ACC112 (cell line): ENCODE measurements around the gene CCDC187.

Source experiments
- H2AFZ ChIP-seq: fragments of 200-600 bp; sonication (generic); one replicate; pipeline ENCODE4 v1.6.0; 2017; ENCODE audit warnings: antibody characterized with exemption, low read length; ENCODE audit not compliant: unreplicated experiment
- H3K27ac ChIP-seq: fragments of 200-600 bp; sonication (generic); 2 replicates; pipeline ENCODE4 v1.5.1; 2014; ENCODE audit warnings: low read depth, mild to moderate bottlenecking, antibody characterized with exemption, low read length, moderate library complexity
- H3K27me3 ChIP-seq: fragments of 200-600 bp; sonication (generic); 2 replicates; pipeline ENCODE4 v1.6.1; 2014; ENCODE audit warnings: mild to moderate bottlenecking, antibody characterized with exemption, low read length, moderate library complexity, mixed read lengths; ENCODE audit not compliant: insufficient read depth
- H3K36me3 ChIP-seq: fragments of 200-600 bp; sonication (generic); 2 replicates; pipeline ENCODE4 v1.6.1; 2016; ENCODE audit warnings: mild to moderate bottlenecking, antibody characterized with exemption, low read length, moderate library complexity, mixed read lengths; ENCODE audit not compliant: insufficient read depth
- H3K4me1 ChIP-seq: fragments of 200-600 bp; sonication (generic); one replicate; pipeline ENCODE4 v1.6.1; 2016; ENCODE audit warnings: low read length, mixed read lengths; ENCODE audit not compliant: insufficient read depth, unreplicated experiment, control insufficient read depth
- H3K4me3 ChIP-seq: fragments of 200-600 bp; sonication (generic); 2 replicates; pipeline ENCODE4 v1.5.1; 2014; ENCODE audit warnings: mild to moderate bottlenecking, low read depth, low read length
- H3K79me2 ChIP-seq: fragments of 200-600 bp; sonication (generic); one replicate; pipeline ENCODE4 v1.6.0; 2016; ENCODE audit warnings: low read length; ENCODE audit not compliant: control insufficient read depth, unreplicated experiment, insufficient read depth

Gene CCDC187

GRCh38 chr9:136281421-136282271 lies 22.2 kb downstream of the CCDC187 start:
- Histone ChIP-seq H3K27me3 (peaks cover 24% of the 10 kb centered on the region; the same call in 1 of the 2 replicates), H3K27ac (no peak overlapping the region), H3K79me2 (no peaks in the 10 kb centered on the region), H3K36me3 (no peaks in the 10 kb centered on the region), H2AFZ (no peak overlapping the region), H3K4me1 (no peaks in the 10 kb centered on the region), H3K4me3 (no peak overlapping the region)

- Histone ChIP-seq H3K27me3 (peaks cover 33% of the 10 kb centered on the region), H3K79me2 (no peaks in the 10 kb centered on the region), H3K27ac (no peak overlapping the region)
Observed at GRCh38 chr9:136280535-136281315, 23.2 kb downstream of the CCDC187 start.

DNA sequence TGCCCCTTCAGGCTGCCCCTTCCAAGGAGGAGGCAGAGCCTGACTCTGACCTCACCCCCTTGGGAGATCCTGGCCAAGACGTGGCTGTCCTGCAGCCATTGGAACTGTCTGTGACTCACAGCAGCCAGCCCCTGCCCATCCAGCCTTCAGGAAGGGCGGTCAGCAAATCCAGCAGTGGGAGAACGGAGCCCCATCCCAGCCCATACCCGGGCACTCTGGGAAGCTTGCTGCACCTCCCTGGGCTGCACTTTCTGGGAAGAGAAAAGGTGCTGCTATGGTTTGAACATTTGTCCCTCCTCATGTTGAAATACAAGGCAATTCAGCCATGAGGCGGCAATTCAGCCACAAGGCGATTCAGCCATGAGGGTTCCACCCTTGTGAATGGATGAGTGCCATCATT lies 24.4 kb downstream of the CCDC187 start:
- Histone ChIP-seq H3K27me3 (peaks cover 46% of the 10 kb centered on the region), H3K4me3 (no peak overlapping the region), H3K4me1 (no peaks in the 10 kb centered on the region), H3K36me3 (no peaks in the 10 kb centered on the region), H3K27ac (no peak overlapping the region), H2AFZ (no peak overlapping the region), H3K79me2 (no peaks in the 10 kb centered on the region)

More at GRCh38 chr9:136280535-136281315, 23.2 kb downstream of the CCDC187 start:
- H2AFZ ChIP-seq: no peak overlapping the region
- H3K36me3 ChIP-seq: no peaks in the 10 kb centered on the region
- no peak overlapping the region for H3K4me3 ChIP-seq
- no peaks in the 10 kb centered on the region for H3K4me1 ChIP-seq

DNA sequence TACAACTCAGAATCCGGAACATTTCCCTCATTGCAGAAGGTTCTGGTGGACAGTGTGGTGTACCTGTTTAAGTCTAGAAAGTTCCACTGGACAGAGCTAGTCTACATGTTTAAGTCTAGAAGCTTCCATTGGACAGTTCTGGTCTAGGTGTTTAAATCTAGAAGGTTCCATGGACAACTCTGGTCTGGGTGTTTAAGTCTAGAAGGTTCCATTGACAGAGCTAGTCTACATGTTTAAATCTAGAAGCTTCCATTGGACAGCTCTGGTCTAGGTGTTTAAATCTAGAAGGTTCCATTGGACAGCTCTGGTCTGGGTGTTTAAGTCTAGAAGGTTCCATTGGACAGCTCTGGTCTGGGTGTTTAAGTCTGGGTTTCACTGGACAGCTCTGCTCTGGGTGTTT lies 25.0 kb downstream of the CCDC187 start:
- Histone ChIP-seq H3K4me3 (no peak overlapping the region), H3K27me3 (peaks cover 52% of the 10 kb centered on the region), H2AFZ (no peak overlapping the region)

DNA sequence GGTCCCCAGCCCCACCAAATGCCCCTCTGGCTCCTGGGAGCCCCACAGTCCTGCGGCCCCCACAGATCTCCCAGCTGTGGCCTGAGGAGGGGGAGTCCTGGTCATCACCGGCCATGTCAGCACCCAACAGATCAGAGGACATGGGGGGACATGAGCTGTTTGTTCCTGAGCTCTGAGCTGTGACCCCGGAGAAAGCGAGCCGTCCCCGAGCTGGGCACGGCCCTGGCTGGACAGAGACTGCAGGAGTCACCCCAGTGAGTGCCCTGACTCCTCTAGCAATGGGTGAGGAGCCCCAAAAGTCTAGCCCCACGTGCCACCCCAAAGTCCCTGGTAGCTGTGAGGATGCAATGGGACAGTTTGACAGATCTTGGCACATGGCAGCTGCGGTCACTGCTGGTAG lies 25.7 kb downstream of the CCDC187 start:
- Histone ChIP-seq H3K79me2 (no peaks in the 10 kb centered on the region), H3K36me3 (no peaks in the 10 kb centered on the region), H3K27me3 (peaks cover 58% of the 10 kb centered on the region), H3K4me3 (no peak overlapping the region), H3K4me1 (no peaks in the 10 kb centered on the region), H3K27ac (no peak overlapping the region), H2AFZ (no peak overlapping the region)

More for the DNA sequence above, 25.0 kb downstream of the CCDC187 start:
- no peaks in the 10 kb centered on the region for H3K79me2 ChIP-seq
- no peak overlapping the region for H3K27ac ChIP-seq
- no peaks in the 10 kb centered on the region for H3K4me1 ChIP-seq
- no peaks in the 10 kb centered on the region for H3K36me3 ChIP-seq

GRCh38 chr9:136277746-136278145 lies 26.1 kb downstream of the CCDC187 start:
- Histone ChIP-seq H2AFZ (no peak overlapping the region), H3K27ac (no peak overlapping the region), H3K4me3 (no peak overlapping the region), H3K79me2 (no peaks in the 10 kb centered on the region), H3K36me3 (no peaks in the 10 kb centered on the region), H3K4me1 (no peaks in the 10 kb centered on the region), H3K27me3 (peaks cover 58% of the 10 kb centered on the region)

GRCh38 chr9:136276716-136277115 lies 27.2 kb downstream of the CCDC187 start:
- peaks cover 58% of the 10 kb centered on the region for H3K27me3 ChIP-seq
- H3K4me1 ChIP-seq: no peaks in the 10 kb centered on the region
- H3K79me2 ChIP-seq: no peaks in the 10 kb centered on the region
- no peaks in the 10 kb centered on the region for H3K36me3 ChIP-seq
- no peak overlapping the region for H3K27ac ChIP-seq
- H2AFZ ChIP-seq: no peak overlapping the region
- no peak overlapping the region for H3K4me3 ChIP-seq

- Histone ChIP-seq H3K27ac (no peak overlapping the region), H3K27me3 (peaks cover 58% of the 10 kb centered on the region), H2AFZ (no peak overlapping the region), H3K4me1 (no peaks in the 10 kb centered on the region), H3K4me3 (no peak overlapping the region), H3K36me3 (no peaks in the 10 kb centered on the region), H3K79me2 (no peaks in the 10 kb centered on the region)
Observed at GRCh38 chr9:136275655-136276429, 28.1 kb downstream of the CCDC187 start.

DNA sequence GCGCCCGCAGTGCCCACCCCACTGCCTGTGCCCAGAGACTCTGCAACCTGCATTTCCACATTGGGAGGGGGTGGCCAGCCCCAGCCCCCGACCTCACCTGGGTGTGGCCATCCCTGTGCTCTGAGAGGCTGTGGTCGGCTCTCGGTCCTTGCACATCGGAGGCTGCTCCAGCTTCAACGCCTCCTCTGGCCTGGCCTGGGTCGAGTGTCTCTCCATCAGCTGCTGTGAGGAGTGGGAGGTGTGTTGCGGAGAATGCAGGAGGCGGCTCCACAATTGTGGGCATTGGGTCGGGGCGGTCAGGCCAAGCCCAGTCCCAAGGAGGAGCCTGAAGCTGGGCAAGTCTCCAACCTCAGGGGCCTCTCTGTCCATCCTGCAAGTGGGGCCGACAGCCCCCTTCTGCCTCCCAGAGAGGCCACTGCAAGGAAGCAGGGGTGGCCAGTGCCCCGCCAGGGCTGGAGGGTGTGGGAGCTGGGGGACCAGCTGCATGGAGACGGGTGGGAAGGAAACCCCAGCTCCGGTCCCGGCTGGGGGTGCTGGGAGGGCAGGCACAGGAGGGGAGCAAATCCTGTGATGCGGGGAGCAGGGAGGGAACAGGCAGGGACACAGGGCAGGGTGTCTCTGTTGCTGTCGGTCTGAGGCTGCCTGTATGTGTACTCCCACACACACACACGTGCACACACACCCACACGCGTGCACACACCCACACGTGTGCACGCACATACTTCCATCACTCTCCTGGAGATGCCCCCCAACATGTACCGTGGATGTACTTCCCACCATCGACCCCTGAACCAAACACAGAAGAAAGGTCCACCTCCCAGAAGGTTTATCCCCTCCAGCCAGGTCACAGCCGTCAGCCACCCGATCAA lies 28.9 kb downstream of the CCDC187 start:
- H2AFZ ChIP-seq: no peak overlapping the region
- no peaks in the 10 kb centered on the region for H3K36me3 ChIP-seq
- H3K4me1 ChIP-seq: no peaks in the 10 kb centered on the region
- no peak overlapping the region for H3K4me3 ChIP-seq
- H3K27ac ChIP-seq: no peak overlapping the region
- no peaks in the 10 kb centered on the region for H3K79me2 ChIP-seq
- peaks cover 55% of the 10 kb centered on the region for H3K27me3 ChIP-seq
